K562 (cell line): ENCODE results near the gene OXSR1. TPM values are rescaled to one million over a fixed set of nuclear protein-coding genes. Genes with fewer than 3 reads are reported as not detected.

Experiments used
- ATAC-seq: fragments of 200-7000 bp; cut with Tn5 transposase; 3 replicates; pipeline ENCODE4 v1.9.1; 2020; ENCODE audit warnings: moderate library complexity
- BruUV-seq: library from RNA; stranded (reverse); fragments of 400-500 nt; replicated peaks from 2 replicates; lab custom pipeline; 2021; lab: Mats Ljungman, UMichigan
- CTCF ChIA-PET: fragments of 300-600 bp; formaldehyde crosslinking; extraction: SDS; loops from one replicate; lab custom pipeline; 2021; ENCODE audit warnings: low intra/inter-chr PET ratio; lab: Yijun Ruan, JAX
- POLR2A ChIA-PET: fragments of 300-600, 350-650 bp; sonication (Branson Sonifier 250); formaldehyde crosslinking; extraction: SDS; loops from one replicate; lab custom pipeline; 2021; ENCODE audit warnings: antibody characterized with exemption, inconsistent platforms; lab: Yijun Ruan, JAX
- DNase-seq, 4 experiments: peaks; one replicate each; pipeline versions ENCODE4 v3.0.0 to v3.0.0-alpha.2; 2011 to 2018; ENCODE audit warnings: low spot score in 3 of 4, mixed read lengths in 3 of 4; ENCODE audit errors: extremely low read depth in 1 of 4
- FAIRE-seq: peaks from 2 replicates; lab custom pipeline; 2011; peaks lifted over from hg19 to GRCh38; lab: Jason Lieb, UNC
- H2AFZ ChIP-seq: 2 replicates; pipeline ENCODE4 v1.6.0; 2011; ENCODE audit warnings: low read depth, low read length, control low read depth, inconsistent platforms
- H3K27ac ChIP-seq: fragments of 200-600 bp; 3 replicates; pipeline ENCODE4 v1.8.0; 2011; ENCODE audit warnings: low read depth, mild to moderate bottlenecking, control low read depth, inconsistent platforms, low read length, moderate library complexity, mixed read lengths; ENCODE audit errors: extremely low read depth
- H3K27me3 ChIP-seq, 2 experiments: fragments of 300-600 bp in 1 of 2; 2 replicates in 1 of 2; 3 replicates in 1 of 2; pipeline versions ENCODE4 v1.6.0 to v1.8.0; 2011; ENCODE audit warnings: inconsistent platforms in 2 of 2, low read length in 2 of 2, mild to moderate bottlenecking in 1 of 2, mixed read lengths in 1 of 2, moderate library complexity in 1 of 2; ENCODE audit not compliant: control insufficient read depth in 2 of 2, insufficient read depth in 2 of 2
- H3K36me3 ChIP-seq: fragments of 300-600 bp; 3 replicates; pipeline ENCODE4 v1.8.0; 2011; ENCODE audit warnings: mild to moderate bottlenecking, low read length, inconsistent platforms; ENCODE audit not compliant: control insufficient read depth, insufficient read depth
- H3K4me1 ChIP-seq, 2 experiments: fragments of 200-600 bp in 1 of 2; replicated peaks in 1 of 2; 2 replicates in 1 of 2; 3 replicates in 1 of 2; pipeline versions ENCODE4 v1.5.1 to v1.8.0; 2011; ENCODE audit warnings: inconsistent platforms in 2 of 2, low read length in 2 of 2, mild to moderate bottlenecking in 1 of 2, mixed read lengths in 1 of 2, moderate library complexity in 1 of 2; ENCODE audit not compliant: control insufficient read depth in 2 of 2, insufficient read depth in 2 of 2
- H3K4me2 ChIP-seq: 2 replicates; pipeline ENCODE4 v1.6.1; 2011; ENCODE audit warnings: low read length, control low read depth, inconsistent platforms, mixed read lengths; ENCODE audit not compliant: insufficient read depth
- H3K4me3 ChIP-seq: fragments of 200-600 bp; sonication (generic), shearing (Covaris generic); 2 replicates; pipeline ENCODE4 v1.5.1; 2016; ENCODE audit warnings: control low read depth, inconsistent platforms
- H3K79me2 ChIP-seq: fragments of 200-600 bp; 3 replicates; pipeline ENCODE4 v1.8.0; 2011; ENCODE audit warnings: low read length, inconsistent platforms; ENCODE audit not compliant: control insufficient read depth, insufficient read depth
- H3K9ac ChIP-seq, 2 experiments: 2 replicates each; pipeline versions ENCODE4 v1.6.0 to v1.6.1; 2011; ENCODE audit warnings: low read depth in 2 of 2, low read length in 2 of 2, control low read depth in 1 of 2, inconsistent platforms in 1 of 2, mild to moderate bottlenecking in 1 of 2, mixed read lengths in 1 of 2; ENCODE audit not compliant: insufficient read depth in 1 of 2
- H3K9me1 ChIP-seq: one replicate; pipeline ENCODE4 v1.6.0; 2011; ENCODE audit warnings: inconsistent platforms, mild to moderate bottlenecking, low read length, moderate library complexity; ENCODE audit not compliant: control insufficient read depth, insufficient read depth
- H3K9me3 ChIP-seq: replicated peaks from 2 replicates; pipeline ENCODE4 v1.5.1; 2011; ENCODE audit warnings: low read depth, low read length, inconsistent platforms; ENCODE audit not compliant: control insufficient read depth, insufficient read depth
- H4K20me1 ChIP-seq: replicated peaks from 2 replicates; pipeline ENCODE4 v1.6.1; 2011; ENCODE audit warnings: low read length, inconsistent platforms, mixed read lengths; ENCODE audit not compliant: control insufficient read depth, insufficient read depth
- ATF6 ChIP-seq: sonication (generic); formaldehyde crosslinking; IDR thresholded peaks from 2 replicates; pipeline ENCODE4 v1.4.0; 2020; ENCODE audit warnings: mild to moderate bottlenecking, missing genetic modification reagents
- BRF2 ChIP-seq: IDR thresholded peaks from 3 replicates; pipeline ENCODE4 v1.6.1; 2011; ENCODE audit warnings: borderline replicate concordance, mild to moderate bottlenecking; ENCODE audit not compliant: insufficient read length, insufficient read depth
- CBX2 ChIP-seq: fragments of 200-600 bp; sonication (generic); IDR thresholded peaks from one replicate; pipeline ENCODE4 v1.6.1; 2012; ENCODE audit warnings: mild to moderate bottlenecking, low read length, inconsistent platforms; ENCODE audit not compliant: insufficient read depth, poor library complexity, severe bottlenecking
- MCM7 ChIP-seq, 2 experiments: fragments of 450-650 bp; IDR thresholded peaks; 2 replicates each; pipeline ENCODE4 v1.6.1; 2016 to 2018
- NFYB ChIP-seq: IDR thresholded peaks from 2 replicates; pipeline ENCODE4 v1.6.1; 2011; ENCODE audit warnings: mild to moderate bottlenecking, moderate library complexity; ENCODE audit not compliant: insufficient read length; ENCODE audit errors: extremely low read depth
- NR1H2 ChIP-seq: sonication (generic); formaldehyde crosslinking; IDR thresholded peaks from 2 replicates; pipeline ENCODE4 v1.4.0; 2020; ENCODE audit warnings: mild to moderate bottlenecking, missing genetic modification reagents
- PATZ1 ChIP-seq: fragments of 250-450 bp; sonication (Bioruptor Pico); IDR thresholded peaks from 2 replicates; pipeline ENCODE4 v1.5.0; 2020; ENCODE audit warnings: mild to moderate bottlenecking, borderline replicate concordance
- SIX5 ChIP-seq, 2 experiments: IDR thresholded peaks; 2 replicates each; pipeline ENCODE4 v1.6.1; 2011; ENCODE audit warnings: low read length in 2 of 2, borderline replicate concordance in 1 of 2, low read depth in 1 of 2, mild to moderate bottlenecking in 1 of 2, moderate library complexity in 1 of 2; ENCODE audit not compliant: insufficient read depth in 1 of 2
- STAT5B ChIP-seq: fragments of 250-450 bp; sonication (Bioruptor Pico); IDR thresholded peaks from 2 replicates; pipeline ENCODE4 v1.8.0; 2021; ENCODE audit warnings: mild to moderate bottlenecking, inconsistent platforms
- TAF1 ChIP-seq: IDR thresholded peaks from 2 replicates; pipeline ENCODE4 v1.6.1; 2011; ENCODE audit warnings: mild to moderate bottlenecking, low read length, moderate library complexity; ENCODE audit not compliant: insufficient read depth, control insufficient read depth, severe bottlenecking; ENCODE audit errors: extremely low read depth
- ZC3H11A ChIP-seq: IDR thresholded peaks from 2 replicates; pipeline ENCODE4 v1.6.1; 2012; ENCODE audit warnings: low read depth, low read length, improper control_type of control experiment
- ZKSCAN1 ChIP-seq: fragments of 150-350 bp; IDR thresholded peaks from 2 replicates; pipeline ENCODE4 v1.6.1; 2016; ENCODE audit warnings: low read depth, low read length
- ZNF3 ChIP-seq: fragments of 250-450 bp; sonication (Bioruptor Pico); IDR thresholded peaks from 2 replicates; pipeline ENCODE4 v1.5.0; 2021; ENCODE audit warnings: mild to moderate bottlenecking, moderate library complexity
- WGBS: fragments of 100-300 bp; shearing (Covaris generic); methylation state at CpG from one replicate; pipeline ENCODE4 v1.1.6; 2016; ENCODE audit warnings: low coverage, mixed read lengths; ENCODE audit not compliant: insufficient coverage; ENCODE audit errors: missing lambda C conversion rate; 5-methylcytosine and 5-hydroxymethylcytosine counted together
- in situ Hi-C: fragments of 300-500 bp; cut with MboI; formaldehyde crosslinking; loops from 4 replicates; pipeline ENCODE4 v1.15.0; 2018; ENCODE audit warnings: inconsistent platforms, mixed read lengths
- intact Hi-C: fragments of 100-400 bp; cut with micrococcal nuclease; formaldehyde crosslinking; loops from 2 replicates; pipeline ENCODE4 v1.14.2; 2022
- polyA plus RNA-seq, 8 experiments: library from polyadenylated mRNA; depleted of rRNA in 4 of 8; stranded (reverse) in 5 of 8; unstranded in 3 of 8; fragments of >200 nt; fragmentation: Nextera tagmentation in 2 of 8; fragmentation: Illumina TruSeq in 1 of 8; extraction: Ambion mirVana in 2 of 8; extraction: Trizol in 1 of 8; gene quantifications; 2 replicates each; pipeline versions ENCODE4 v1.2.1 to v1.2.3, GENCODE V29; 2011 to 2014; ENCODE audit warnings: inconsistent platforms in 1 of 8, missing spikeins in 1 of 8
- total RNA-seq, 7 experiments: library from RNA; depleted of rRNA in 6 of 7; stranded (reverse); fragments of >200 nt in 6 of 7; fragmentation: Illumina TruSeq in 2 of 7; extraction: Trizol in 2 of 7; gene quantifications; 2 replicates each; pipeline versions ENCODE4 v1.2.1 to v1.2.3, GENCODE V29; 2011 to 2021; ENCODE audit warnings: low replicate concordance in 1 of 7

Gene OXSR1
- total and polyA plus RNA-seq, 9 of the 15 experiments (the other 6 are each of a cell fraction or from before 2014, with no cell fraction given): 15.7 to 87.6 (median 48.7) TPM

- ChIA-PET CTCF (no interaction called here), POLR2A (interaction anchor here (0.6 to 5.4 kb wide), 25 partner anchors 8 to 461 kb away, joined by 3 to 55 read pairs (median 4); partner anchors contain the start of genes ACAA1 and MYD88)
- Histone ChIP-seq H3K9me3 (no peaks in the 10 kb centered on the region), H3K79me2 (peaks cover 37% of the 10 kb centered on the region), H3K9ac (peak overlapping the region; percentile 89 to 91), H3K4me3 (peak overlapping the region; percentile 91), H3K27ac (peak overlapping the region; percentile 98), H4K20me1 (peaks cover 7% of the 10 kb centered on the region), H2AFZ (peak overlapping the region; percentile 98), H3K27me3 (no peaks in the 10 kb centered on the region), H3K9me1 (no peaks in the 10 kb centered on the region), H3K4me2 (peak overlapping the region; percentile 89), H3K36me3 (peaks cover 16% of the 10 kb centered on the region), H3K4me1 (peaks cover 22 to 33% of the 10 kb centered on the region in 2 experiments)
- in situ Hi-C loops: no loop called here
- FAIRE-seq: no peak
- DNase-seq: peak in 1 of 4 experiments; percentile 50
- intact Hi-C loops: no loop called here
- WGBS: 18% methylated on average over 24 of the region's 24 CpGs
- no peak for ATAC-seq
- BruUV-seq: no TSS peak
- TF ChIP-seq ATF6 (CRISPR knock-in tag) (0 out of 2 replicates have a peak, but pooled peaks have one; percentile 9), BRF2 (no peak), SIX5 (IDR thresholded peaks at IDR 0.05; ENCODE audit: borderline replicate concordance in 1 of 2, insufficient read depth in 1 of 2, low read depth in 1 of 2, low read length in 2 of 2) (no peak), NFYB (no peak), CBX2 (no peak), ZKSCAN1 (no peak), TAF1 (no peak), NR1H2 (CRISPR knock-in tag) (no peak), ZC3H11A (no peak), MCM7 (IDR thresholded peaks at IDR 0.05) (no peak), PATZ1 (CRISPR knock-in tag) (no peak), ZNF3 (CRISPR knock-in tag) (no peak), STAT5B (no peak)
Measured at GRCh38 chr3:38163841-38164642, 1.3 kb upstream of the OXSR1 start.
